Hepatocyte (in vitro differentiated cells): ENCODE data around the gene SUGCT. TPM values are rescaled to one million over a fixed set of nuclear protein-coding genes. Genes with fewer than 3 reads are reported as not detected.

Experiments
- DNase-seq: peaks from one replicate; pipeline ENCODE4 v3.0.0-alpha.2; 2016; ENCODE audit warnings: low spot score
- H2AFZ ChIP-seq: fragments of 200-600 bp; sonication (generic); 2 replicates; pipeline ENCODE4 v1.6.0; 2016; ENCODE audit warnings: antibody characterized with exemption, mild to moderate bottlenecking
- H3K27ac ChIP-seq: fragments of 200-600 bp; sonication (generic); 2 replicates; pipeline ENCODE4 v1.5.1; 2016; ENCODE audit warnings: mild to moderate bottlenecking
- H3K27me3 ChIP-seq: fragments of 200-600 bp; sonication (generic); 2 replicates; pipeline ENCODE4 v1.6.1; 2016
- H3K36me3 ChIP-seq: fragments of 200-600 bp; sonication (generic); replicated peaks from 2 replicates; pipeline ENCODE4 v1.5.1; 2016; ENCODE audit warnings: low read depth; ENCODE audit not compliant: insufficient read depth
- H3K4me1 ChIP-seq: fragments of 200-600 bp; sonication (generic); 2 replicates; pipeline ENCODE4 v1.5.1; 2016; ENCODE audit warnings: mild to moderate bottlenecking, moderate library complexity; ENCODE audit not compliant: insufficient read depth
- H3K4me2 ChIP-seq: fragments of 200-600 bp; sonication (generic); 2 replicates; pipeline ENCODE4 v1.6.0; 2016
- H3K4me3 ChIP-seq: fragments of 200-600 bp; sonication (generic); 2 replicates; pipeline ENCODE4 v1.5.1; 2016; ENCODE audit warnings: mild to moderate bottlenecking
- H3K79me2 ChIP-seq: fragments of 200-600 bp; sonication (generic); 2 replicates; pipeline ENCODE4 v1.6.0; 2017; ENCODE audit warnings: mild to moderate bottlenecking
- H3K9me2 ChIP-seq: fragments of 200-600 bp; sonication (generic); replicated peaks from 2 replicates; pipeline ENCODE4 v1.6.0; 2017; ENCODE audit warnings: mild to moderate bottlenecking; ENCODE audit not compliant: insufficient read depth
- H3K9me3 ChIP-seq: fragments of 200-600 bp; sonication (generic); 2 replicates; pipeline ENCODE4 v1.5.1; 2016; ENCODE audit warnings: low read depth, mild to moderate bottlenecking
- H4K20me1 ChIP-seq: fragments of 200-600 bp; sonication (generic); 2 replicates; pipeline ENCODE4 v1.6.0; 2016; ENCODE audit warnings: mild to moderate bottlenecking; ENCODE audit not compliant: insufficient read depth, poor library complexity, severe bottlenecking
- CTCF ChIP-seq: fragments of 200-600 bp; sonication (generic); IDR thresholded peaks from 2 replicates; pipeline ENCODE4 v1.5.1; 2016; ENCODE audit warnings: antibody characterized with exemption, mild to moderate bottlenecking; ENCODE audit not compliant: poor library complexity
- EZH2 ChIP-seq: fragments of 200-600 bp; sonication (generic); IDR thresholded peaks from 2 replicates; pipeline ENCODE4 v1.6.1; 2016; ENCODE audit warnings: antibody characterized with exemption, mild to moderate bottlenecking, borderline replicate concordance
- EZH2phosphoT487 ChIP-seq: fragments of 200-600 bp; sonication (generic); IDR thresholded peaks from one replicate; pipeline ENCODE4 v1.6.1; 2018; ENCODE audit warnings: antibody characterized with exemption, mild to moderate bottlenecking, low read depth, moderate library complexity; ENCODE audit not compliant: unreplicated experiment, severe bottlenecking
- WGBS: methylation state at CpG from one replicate; pipeline ENCODE4 v1.1.6; 2016; ENCODE audit warnings: low lambda C conversion rate; ENCODE audit errors: missing lambda C conversion rate; 5-methylcytosine and 5-hydroxymethylcytosine counted together
- polyA plus RNA-seq: library from polyadenylated mRNA; unstranded; fragments of >200 nt; fragmentation: Nextera tagmentation; extraction: Ambion mirVana; gene quantifications from 2 replicates; pipeline ENCODE4 v1.2.1, GENCODE V29; 2016
- total RNA-seq: library from RNA; depleted of rRNA; stranded (reverse); fragments of >200 nt; gene quantifications from 2 replicates; pipeline ENCODE4 v1.2.3, GENCODE V29; 2014

Gene SUGCT
- total and polyA plus RNA-seq, 2 experiments from 2014 or later, result 5.1 to 12.0 TPM

GRCh38 chr7:40536421-40536820, 401.6 kb downstream of the SUGCT start:
- no peak for DNase-seq
- no peaks in the 10 kb centered on the region for H3K27me3 ChIP-seq
- no peak overlapping the region for H3K4me2 ChIP-seq
- no peaks in the 10 kb centered on the region for H3K79me2 ChIP-seq
- TF ChIP-seq EZH2 (no peak), EZH2phosphoT487 (no peak), CTCF (no peak)
- no peaks in the 10 kb centered on the region for H3K9me2 ChIP-seq
- no peak overlapping the region for H3K27ac ChIP-seq
- no peaks in the 10 kb centered on the region for H3K9me3 ChIP-seq
- no peak overlapping the region for H3K4me3 ChIP-seq
- H4K20me1 ChIP-seq, result no peaks in the 10 kb centered on the region
- no peak overlapping the region for H2AFZ ChIP-seq
- H3K4me1 ChIP-seq, result no peaks in the 10 kb centered on the region
- 25% methylated on average over 1 of the region's 1 CpG for WGBS
- no peaks in the 10 kb centered on the region for H3K36me3 ChIP-seq

- Histone ChIP-seq H3K36me3 (no peaks in the 10 kb centered on the region), H3K27ac (no peak overlapping the region), H2AFZ (no peak overlapping the region), H3K4me3 (no peak overlapping the region), H3K4me1 (peaks cover 9% of the 10 kb centered on the region), H3K9me2 (no peaks in the 10 kb centered on the region), H3K9me3 (no peaks in the 10 kb centered on the region), H4K20me1 (no peaks in the 10 kb centered on the region), H3K27me3 (no peaks in the 10 kb centered on the region), H3K79me2 (no peaks in the 10 kb centered on the region), H3K4me2 (no peak overlapping the region)
- no peak for DNase-seq
- no peak for TF ChIP-seq CTCF
- TF ChIP-seq EZH2, result no peak
- TF ChIP-seq EZH2phosphoT487, result no peak
- 42% methylated on average over 1 of the region's 1 CpG for WGBS
These were observed 403.5 kb downstream of the SUGCT start for GRCh38 chr7:40538281-40538680.

GRCh38 chr7:40541336-40541735, 406.5 kb downstream of the SUGCT start:
- TF ChIP-seq EZH2 (no peak), CTCF (no peak), EZH2phosphoT487 (no peak)
- H3K27ac ChIP-seq, result no peak overlapping the region
- H3K79me2 ChIP-seq, result no peaks in the 10 kb centered on the region
- H2AFZ ChIP-seq, result no peak overlapping the region
- H3K27me3 ChIP-seq, result no peaks in the 10 kb centered on the region
- no peaks in the 10 kb centered on the region for H3K9me2 ChIP-seq
- H3K4me2 ChIP-seq, result no peak overlapping the region
- H3K36me3 ChIP-seq, result no peaks in the 10 kb centered on the region
- peaks cover 26% of the 10 kb centered on the region for H3K4me1 ChIP-seq
- no peaks in the 10 kb centered on the region for H3K9me3 ChIP-seq
- WGBS, result 77% methylated on average over 1 of the region's 1 CpG
- H3K4me3 ChIP-seq, result no peak overlapping the region
- no peaks in the 10 kb centered on the region for H4K20me1 ChIP-seq
- no peak for DNase-seq
